ENCODE results near the gene KIAA1328. TPM values are rescaled to one million over a fixed set of nuclear protein-coding genes. Genes with fewer than 3 reads are reported as not detected.

KIAA1328 gene
- total RNA-seq, 3 donors from 2014 or later, result 17.4 to 36.1 (median 25.6) TPM

DNA sequence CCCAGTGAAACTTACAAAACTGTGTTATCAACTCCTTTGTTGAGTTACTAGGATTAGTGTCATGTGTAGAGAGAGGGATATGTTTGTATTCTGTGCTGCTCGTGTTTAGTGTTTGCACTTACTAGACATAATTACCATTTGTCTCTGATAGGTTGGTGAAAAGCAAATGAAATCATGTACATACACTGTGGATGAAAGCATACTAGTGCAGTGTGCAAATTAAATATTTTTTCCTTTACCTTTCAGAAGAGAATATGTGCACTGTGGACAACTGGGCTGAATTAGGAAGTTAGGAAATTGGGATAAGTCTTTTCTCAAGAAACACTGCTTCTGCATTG lies 1.2 kb downstream of the KIAA1328 start:
- intact Hi-C loops (cut with DNase I; ENCODE audit: low total_unique reads), result no loop called here
- TF ChIP-seq POLR2AphosphoS5 (IDR thresholded peaks at IDR 0.05) (no peak), POLR2A (IDR thresholded peaks at IDR 0.05) (no peak)
- TF ChIP-seq, protein P1, sequence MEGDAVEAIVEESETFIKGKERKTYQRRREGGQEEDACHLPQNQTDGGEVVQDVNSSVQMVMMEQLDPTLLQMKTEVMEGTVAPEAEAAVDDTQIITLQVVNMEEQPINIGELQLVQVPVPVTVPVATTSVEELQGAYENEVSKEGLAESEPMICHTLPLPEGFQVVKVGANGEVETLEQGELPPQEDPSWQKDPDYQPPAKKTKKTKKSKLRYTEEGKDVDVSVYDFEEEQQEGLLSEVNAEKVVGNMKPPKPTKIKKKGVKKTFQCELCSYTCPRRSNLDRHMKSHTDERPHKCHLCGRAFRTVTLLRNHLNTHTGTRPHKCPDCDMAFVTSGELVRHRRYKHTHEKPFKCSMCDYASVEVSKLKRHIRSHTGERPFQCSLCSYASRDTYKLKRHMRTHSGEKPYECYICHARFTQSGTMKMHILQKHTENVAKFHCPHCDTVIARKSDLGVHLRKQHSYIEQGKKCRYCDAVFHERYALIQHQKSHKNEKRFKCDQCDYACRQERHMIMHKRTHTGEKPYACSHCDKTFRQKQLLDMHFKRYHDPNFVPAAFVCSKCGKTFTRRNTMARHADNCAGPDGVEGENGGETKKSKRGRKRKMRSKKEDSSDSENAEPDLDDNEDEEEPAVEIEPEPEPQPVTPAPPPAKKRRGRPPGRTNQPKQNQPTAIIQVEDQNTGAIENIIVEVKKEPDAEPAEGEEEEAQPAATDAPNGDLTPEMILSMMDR (IDR thresholded peaks at IDR 0.05), result no peak
- no peaks in the 10 kb centered on the region for H3K27me3 ChIP-seq
- DNase-seq (ENCODE audit: low spot score in 2 of 2), result no peak
- peak overlapping the region in 2 of 3 donors; percentile 84 to 87 for H3K4me3 ChIP-seq
- H3K27ac ChIP-seq, result no peak overlapping the region
- no peaks in the 10 kb centered on the region for H3K4me1 ChIP-seq
- H3K9me3 ChIP-seq, result no peaks in the 10 kb centered on the region
- no peaks in the 10 kb centered on the region for H3K36me3 ChIP-seq

DNA sequence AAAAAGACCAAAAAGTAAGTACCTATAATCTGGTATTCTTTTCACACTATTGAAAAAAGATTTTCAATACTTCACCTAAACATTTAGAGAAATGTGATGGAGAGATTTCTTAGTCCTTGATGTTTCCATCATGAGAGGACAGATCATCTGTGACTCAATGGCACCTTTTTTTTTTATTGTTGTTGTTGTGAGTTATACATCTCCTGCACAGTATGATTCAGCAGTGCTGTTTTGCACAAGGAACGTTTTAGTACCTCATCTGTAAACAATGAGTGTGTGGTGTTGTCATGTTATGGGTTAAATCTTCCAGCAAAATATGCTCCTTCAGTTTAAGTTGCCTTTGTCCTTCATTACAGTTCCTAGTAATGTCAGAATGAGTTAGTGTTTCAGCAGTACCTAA lies 2.2 kb downstream of the KIAA1328 start:
- H3K27me3 ChIP-seq, result no peaks in the 10 kb centered on the region
- no peak overlapping the region for H3K27ac ChIP-seq
- H3K36me3 ChIP-seq, result no peaks in the 10 kb centered on the region
- DNase-seq (ENCODE audit: low spot score in 2 of 2), result no peak
- intact Hi-C loops (cut with DNase I; ENCODE audit: low total_unique reads), result no loop called here
- no peaks in the 10 kb centered on the region for H3K9me3 ChIP-seq
- no peak overlapping the region for H3K4me3 ChIP-seq
- H3K4me1 ChIP-seq, result no peaks in the 10 kb centered on the region
- TF ChIP-seq POLR2AphosphoS5 (IDR thresholded peaks at IDR 0.05) (no peak), POLR2A (IDR thresholded peaks at IDR 0.05) (no peak)
- TF ChIP-seq, protein P1 (IDR thresholded peaks at IDR 0.05), result no peak

DNA sequence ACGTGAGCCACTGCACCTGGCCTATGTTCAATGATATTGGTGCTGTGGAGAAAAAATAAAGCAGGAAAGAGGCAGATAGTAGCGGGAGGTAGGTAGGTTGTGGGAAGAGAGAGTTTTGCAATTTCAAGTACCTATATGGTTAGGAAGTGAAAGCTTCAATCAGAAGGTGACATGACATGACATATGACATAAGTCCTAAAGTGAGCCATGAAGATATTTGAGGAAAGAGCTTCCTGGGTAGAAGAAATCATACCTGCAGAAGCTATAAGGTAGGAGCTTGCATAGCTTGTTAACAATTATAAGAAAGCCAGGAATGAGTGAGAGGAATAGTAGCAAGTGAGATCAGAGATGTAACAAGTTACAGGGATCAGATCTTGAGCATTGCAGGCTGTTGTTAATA lies 4.2 kb downstream of the KIAA1328 start:
- TF ChIP-seq POLR2AphosphoS5 (IDR thresholded peaks at IDR 0.05), result no peak
- TF ChIP-seq, protein P1 (IDR thresholded peaks at IDR 0.05), result no peak
- no peaks in the 10 kb centered on the region for H3K9me3 ChIP-seq
- H3K36me3 ChIP-seq, result no peaks in the 10 kb centered on the region
- intact Hi-C loops (cut with DNase I; ENCODE audit: low total_unique reads), result no loop called here
- no peak overlapping the region for H3K4me3 ChIP-seq
- no peak for DNase-seq (ENCODE audit: low spot score in 2 of 2)
- H3K27ac ChIP-seq, result no peak overlapping the region
- no peaks in the 10 kb centered on the region for H3K4me1 ChIP-seq
- no peaks in the 10 kb centered on the region for H3K27me3 ChIP-seq

DNA sequence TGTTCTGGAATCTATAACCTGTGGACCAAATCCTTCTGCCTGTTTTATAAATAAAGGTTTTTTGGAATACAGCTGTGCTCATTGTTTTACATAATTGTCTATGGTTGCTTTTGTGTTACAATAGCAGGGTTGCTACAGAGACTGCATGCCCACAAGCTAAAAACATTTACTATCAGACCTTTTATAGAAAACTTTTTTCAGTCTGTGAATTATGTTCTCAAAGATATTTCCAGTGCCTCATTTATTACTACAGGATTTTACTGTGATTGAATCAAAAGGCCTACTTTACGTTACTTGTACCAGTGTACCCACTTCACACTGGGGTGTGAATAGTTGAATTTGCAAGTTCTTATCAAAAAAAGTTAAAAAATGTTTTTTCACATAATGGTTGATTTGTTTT lies 7.0 kb downstream of the KIAA1328 start:
- H3K9me3 ChIP-seq, result no peaks in the 10 kb centered on the region
- DNase-seq (ENCODE audit: low spot score in 2 of 2), result no peak
- no peak overlapping the region for H3K27ac ChIP-seq
- H3K4me3 ChIP-seq, result no peak overlapping the region
- H3K4me1 ChIP-seq, result no peaks in the 10 kb centered on the region
- no peaks in the 10 kb centered on the region for H3K27me3 ChIP-seq
- no peaks in the 10 kb centered on the region for H3K36me3 ChIP-seq
- intact Hi-C loops (cut with DNase I; ENCODE audit: low total_unique reads), result loop anchor here (5.0 kb wide), 1 partner anchor 696 kb away; no protein-coding TSS in a partner anchor
- no peak for TF ChIP-seq POLR2A (IDR thresholded peaks at IDR 0.05)
- TF ChIP-seq, protein P1 (IDR thresholded peaks at IDR 0.05), result no peak
- no peak for TF ChIP-seq POLR2AphosphoS5 (IDR thresholded peaks at IDR 0.05)

DNA sequence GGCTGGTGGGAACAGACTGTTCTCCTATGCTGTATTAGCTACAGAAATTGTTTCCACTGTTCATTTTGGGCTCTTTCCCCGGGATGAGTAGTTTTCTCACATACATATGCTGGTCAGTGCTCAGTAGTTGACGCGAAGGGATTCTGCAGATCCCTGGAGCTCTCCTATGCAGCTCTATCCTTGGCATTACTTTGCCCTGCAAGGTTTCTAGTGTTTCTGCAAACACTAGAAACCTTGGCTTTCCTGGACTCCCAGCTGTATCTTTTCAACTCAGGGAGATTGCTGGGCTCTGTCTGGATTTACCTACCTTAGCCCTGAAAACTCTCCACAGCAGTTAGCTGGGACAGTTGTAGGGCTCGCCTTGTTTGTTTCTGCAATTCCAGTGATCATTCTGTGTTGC lies 10.9 kb downstream of the KIAA1328 start:
- intact Hi-C loops (cut with DNase I; ENCODE audit: low total_unique reads), result loop anchor here (5.0 kb wide), 1 partner anchor 692 kb away; no protein-coding TSS in a partner anchor
- H3K9me3 ChIP-seq, result no peaks in the 10 kb centered on the region
- no peaks in the 10 kb centered on the region for H3K36me3 ChIP-seq
- TF ChIP-seq POLR2A (IDR thresholded peaks at IDR 0.05) (no peak), POLR2AphosphoS5 (IDR thresholded peaks at IDR 0.05) (no peak)
- TF ChIP-seq, protein P1 (IDR thresholded peaks at IDR 0.05), result no peak
- H3K4me1 ChIP-seq, result no peaks in the 10 kb centered on the region
- no peak overlapping the region for H3K4me3 ChIP-seq
- no peak for DNase-seq (ENCODE audit: low spot score in 2 of 2)
- no peaks in the 10 kb centered on the region for H3K27me3 ChIP-seq
- no peak overlapping the region for H3K27ac ChIP-seq
